ENCODE data around the gene PF4V1.

PF4V1 gene

GRCh38 chr4:73853246-73853704 is at the start of gene PF4V1:
TSS of gene PF4V1 (plus strand) at chr4:73853296. CDS start at chr4:73853363, 67 bp downstream.
- no peak for DNase-seq

DNA sequence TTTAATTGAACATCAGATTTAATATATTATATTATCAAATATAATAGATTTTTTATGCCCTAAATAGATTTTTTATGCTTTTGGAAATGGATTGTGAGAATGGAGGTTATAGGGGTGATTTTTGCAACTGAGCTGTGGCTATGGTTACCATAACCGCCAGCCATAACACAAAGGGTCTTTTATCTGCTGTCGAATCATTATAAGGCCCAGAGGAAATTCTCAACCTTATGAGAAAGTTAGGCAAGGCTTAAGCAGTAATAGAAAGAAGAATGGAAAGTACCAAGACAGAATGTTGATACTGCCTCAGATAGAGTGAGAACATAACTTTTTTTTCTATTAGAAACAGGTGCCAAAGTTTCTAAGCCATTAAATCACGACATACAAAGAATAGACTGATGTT is 42.9 kb upstream of the PF4V1 start:
- no peak for DNase-seq

DNA sequence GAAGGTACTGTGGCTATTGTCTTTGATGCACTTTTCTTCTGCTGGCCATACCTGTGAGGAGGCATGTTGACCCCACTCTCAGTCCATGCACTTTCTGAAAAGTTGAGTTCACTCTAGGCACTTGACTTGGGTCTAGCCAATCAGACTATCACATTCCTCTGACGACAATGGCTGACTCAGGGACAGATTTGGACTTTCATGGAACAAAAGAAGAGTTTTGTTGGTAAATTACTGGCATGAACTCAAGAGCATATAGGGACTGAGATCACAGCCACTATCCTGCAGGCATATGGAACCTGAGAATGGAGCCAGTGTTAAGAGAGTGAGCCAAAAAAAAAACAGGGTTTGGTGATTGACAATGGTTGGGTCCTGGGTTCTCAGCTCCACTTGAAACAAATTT is 41.3 kb upstream of the PF4V1 start:
- DNase-seq, result no peak

DNA sequence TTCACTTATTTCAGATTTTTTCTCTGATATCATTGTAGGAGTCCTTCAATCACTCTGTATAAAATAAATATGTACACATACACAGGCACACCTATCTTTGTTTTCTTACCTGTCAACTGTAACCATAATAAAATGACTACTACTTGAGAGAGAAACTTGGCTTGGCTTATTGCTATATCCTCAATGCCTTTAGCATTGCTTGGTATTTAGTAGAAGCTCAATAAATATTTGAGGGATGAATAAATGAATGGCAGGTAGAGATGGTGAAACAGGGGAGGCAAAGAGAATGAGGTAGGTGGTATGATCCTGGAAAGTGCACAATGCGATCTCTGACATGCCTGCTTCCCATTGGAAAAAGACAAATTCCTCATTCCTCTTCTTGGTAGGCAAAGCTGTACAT is 38.4 kb upstream of the PF4V1 start:
- DNase-seq, result no peak

DNA sequence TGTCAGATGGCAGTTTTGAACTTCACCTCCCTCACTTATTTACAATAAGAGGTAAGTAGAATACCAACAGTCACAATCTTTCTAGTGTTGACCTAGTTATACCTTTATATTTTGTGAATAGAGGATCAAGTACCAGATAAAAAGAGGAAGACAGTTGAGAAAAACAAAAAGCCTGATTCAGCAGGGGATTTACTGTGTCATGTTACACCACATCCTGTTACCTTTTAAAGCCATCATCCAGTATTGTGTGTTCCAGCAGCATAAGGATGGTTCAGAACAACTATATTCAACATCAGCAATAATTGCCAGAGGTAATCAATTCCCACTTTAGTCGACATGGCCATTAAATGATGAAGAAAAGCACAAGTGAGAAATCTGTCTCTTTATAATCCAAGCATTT is 38.0 kb upstream of the PF4V1 start:
- DNase-seq, result no peak

DNA sequence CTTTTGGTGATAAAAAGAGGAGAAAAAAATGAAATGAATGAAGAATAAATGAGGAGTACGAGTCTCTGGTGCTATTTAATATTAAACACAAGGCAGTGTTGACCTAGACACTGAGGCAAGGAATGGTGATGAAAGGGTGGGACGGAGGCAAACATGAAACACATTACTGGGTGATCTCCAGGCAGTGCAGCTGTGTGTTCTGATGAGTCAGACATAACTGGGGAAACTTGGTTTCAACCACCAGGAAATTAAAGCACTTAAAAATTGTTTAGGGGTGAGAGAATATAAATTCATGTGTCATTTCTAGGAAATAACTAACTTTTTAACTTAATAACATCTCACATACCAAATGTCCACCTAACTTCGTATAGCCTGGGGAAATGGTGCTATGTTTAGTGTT is 36.3 kb upstream of the PF4V1 start:
- DNase-seq, result no peak

DNA sequence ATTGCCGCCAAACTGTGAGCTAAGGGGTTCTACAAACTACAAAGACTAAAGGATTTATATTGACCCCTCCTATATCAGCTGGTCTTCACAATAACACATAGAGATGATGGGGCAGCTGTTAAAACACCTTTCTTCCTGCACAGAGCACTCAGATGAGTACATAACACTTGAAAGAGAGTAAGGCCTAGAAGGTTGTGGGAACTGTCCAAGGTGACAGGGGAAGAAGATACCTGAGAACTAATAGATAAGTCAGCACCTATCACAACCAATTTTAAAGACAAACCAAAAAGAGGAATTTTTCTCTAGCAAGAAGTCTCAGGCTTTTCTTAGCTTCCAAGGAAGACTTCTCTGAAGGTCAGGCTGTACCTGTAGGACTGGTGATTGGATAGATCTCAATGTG is 35.8 kb upstream of the PF4V1 start:
- DNase-seq, result no peak

- no peak for DNase-seq
Observed at GRCh38 chr4:73821325-73821724, 31.8 kb upstream of the PF4V1 start.

DNA sequence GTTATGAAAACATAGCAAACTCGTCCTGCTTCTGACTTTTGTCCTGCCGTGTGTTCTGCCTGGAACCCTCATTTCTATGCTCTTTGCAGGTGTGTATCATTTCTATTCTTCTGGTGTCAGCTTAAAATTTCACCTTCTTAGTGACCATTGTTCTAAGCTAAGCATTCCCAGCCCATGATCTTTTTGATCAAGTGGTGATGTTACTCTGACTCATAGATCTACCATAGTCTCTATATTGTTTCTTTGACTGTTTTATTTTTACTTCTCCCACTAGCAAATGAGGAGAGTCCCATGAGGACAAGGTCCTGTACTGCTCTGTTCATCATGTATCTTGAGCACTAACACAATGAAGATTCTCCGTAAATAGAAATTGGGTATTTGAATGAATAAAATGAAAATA is 30.7 kb upstream of the PF4V1 start:
- no peak for DNase-seq

- DNase-seq, result no peak
Observed at GRCh38 chr4:73822812-73823504, 30.1 kb upstream of the PF4V1 start.

- no peak for DNase-seq
Observed at GRCh38 chr4:73823760-73824159, 29.3 kb upstream of the PF4V1 start.

DNA sequence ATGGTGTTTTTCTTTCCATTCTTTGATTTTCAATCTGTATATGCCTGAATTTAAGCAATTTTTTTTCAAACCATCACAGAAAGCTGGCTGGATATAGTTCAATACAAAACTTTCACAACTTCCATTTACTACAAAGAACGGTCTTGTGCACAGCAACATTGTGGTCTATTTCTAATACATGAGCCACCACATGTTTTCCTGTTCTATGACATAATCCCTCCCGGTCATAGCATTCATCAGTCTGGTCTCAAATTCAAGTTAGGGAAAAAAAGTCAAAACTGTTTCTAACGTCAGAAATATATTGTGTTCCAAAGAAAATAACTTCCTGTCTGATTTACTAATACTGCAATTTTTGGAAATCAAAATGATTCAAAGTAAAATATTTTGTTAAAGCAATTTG is 24.1 kb upstream of the PF4V1 start:
- DNase-seq, result no peak

GRCh38 chr4:73831569-73831968 is 21.5 kb upstream of the PF4V1 start:
- DNase-seq, result no peak

DNA sequence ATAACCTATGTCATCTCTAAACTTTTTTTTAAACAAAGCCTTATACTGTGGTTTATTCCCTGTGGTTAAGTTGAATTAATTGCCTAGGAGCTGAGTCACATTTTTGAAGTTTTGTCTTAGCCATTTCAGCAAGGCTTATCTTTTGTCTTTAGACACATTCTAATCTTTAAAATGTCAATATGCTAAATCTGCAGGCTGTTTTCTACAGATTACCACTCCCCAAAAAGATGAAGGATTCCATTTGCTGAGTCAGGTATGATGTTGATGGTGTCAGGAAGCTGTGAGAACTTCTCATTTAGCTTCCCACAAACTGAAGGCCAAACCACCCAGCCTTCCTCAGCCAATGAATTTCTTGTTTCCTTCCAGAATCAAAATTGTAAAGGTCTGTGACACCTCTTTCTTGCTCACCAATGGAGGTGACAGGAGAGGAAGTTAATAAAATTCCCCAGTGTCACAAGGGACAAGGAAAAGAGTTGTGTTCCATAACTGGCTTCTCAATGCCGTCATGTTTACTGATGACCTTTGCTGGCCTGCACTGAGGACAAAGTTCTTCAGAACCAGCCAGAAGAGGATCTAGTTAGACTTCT is 20.4 kb upstream of the PF4V1 start:
- DNase-seq, result no peak

GRCh38 chr4:73836373-73837279 is 16.5 kb upstream of the PF4V1 start, which contains the start of gene CXCL6:
TSS of gene CXCL6 (plus strand) at chr4:73836678. CDS start at chr4:73836751, 73 bp downstream.
- DNase-seq, result no peak

- DNase-seq, result no peak
Observed at GRCh38 chr4:73839071-73839470, 14.0 kb upstream of the PF4V1 start.

DNA sequence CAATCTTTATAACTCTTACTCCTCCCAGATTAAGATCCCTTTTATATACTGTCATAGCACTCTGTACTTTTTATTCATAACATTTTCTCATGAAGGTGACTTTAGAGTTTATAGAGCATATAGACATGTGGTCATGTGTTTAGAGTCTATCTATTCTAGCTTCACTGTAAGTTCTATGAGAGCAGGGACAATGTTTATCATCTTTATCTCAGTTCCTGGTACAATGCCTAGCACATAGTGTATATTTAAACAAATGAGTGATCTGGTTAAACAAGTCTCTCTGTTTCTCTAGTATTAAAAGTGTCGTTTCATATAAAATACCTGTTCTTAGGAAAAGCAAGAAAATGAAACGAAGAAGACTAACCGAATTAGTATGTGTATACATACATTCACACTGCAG is 13.4 kb upstream of the PF4V1 start:
- DNase-seq, result no peak

DNA sequence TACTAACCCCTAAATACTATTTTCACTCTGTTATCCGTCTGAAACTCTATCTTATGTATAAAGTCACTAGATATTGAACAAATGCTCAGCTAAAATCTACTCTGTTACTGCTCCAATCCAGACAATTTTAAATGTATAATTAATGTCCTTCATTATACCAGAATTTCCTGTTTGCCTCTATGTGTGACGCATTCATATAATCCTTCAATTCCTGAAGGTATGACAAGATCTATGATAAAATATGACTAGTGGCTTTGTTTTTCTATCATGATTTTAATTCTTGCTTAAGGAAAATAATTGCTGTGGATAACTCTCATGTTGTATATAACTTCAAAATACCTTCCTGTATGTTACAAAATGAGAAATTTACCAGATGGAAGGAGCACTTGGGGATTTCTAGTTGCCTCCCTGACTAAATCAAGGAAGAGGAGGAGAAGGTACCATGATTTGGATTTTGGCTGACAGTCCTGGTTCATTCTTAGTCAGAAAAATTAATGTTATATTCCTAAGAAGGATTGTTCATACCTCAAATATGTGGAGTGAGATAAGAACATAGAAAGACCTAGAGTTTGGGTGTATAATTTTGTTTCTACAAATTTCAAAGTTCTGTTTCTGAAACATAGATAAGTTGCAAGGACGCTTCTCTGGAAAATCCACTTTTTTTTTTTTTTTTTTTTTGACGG is 11.7 kb upstream of the PF4V1 start:
- no peak for DNase-seq

DNA sequence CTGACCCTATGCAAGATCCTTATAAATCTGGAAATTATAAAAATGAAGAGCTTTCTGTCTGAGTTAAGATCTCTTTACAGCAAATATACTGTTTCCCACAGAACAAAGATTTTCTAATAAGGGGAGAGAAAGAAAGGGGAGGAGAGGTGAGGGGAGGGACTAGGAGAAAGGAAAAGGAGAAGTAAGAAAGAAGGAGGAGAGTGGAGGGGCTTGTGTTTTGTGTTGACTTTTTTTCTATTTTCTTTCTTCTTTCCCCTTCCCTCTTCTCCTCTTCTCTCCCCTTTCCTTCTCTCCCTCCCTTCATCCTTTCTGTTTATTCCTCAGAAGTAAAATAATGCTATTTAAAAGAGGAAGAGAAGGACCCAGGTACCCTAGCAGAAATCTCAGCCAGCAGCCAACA is 10.4 kb upstream of the PF4V1 start:
- DNase-seq, result no peak

DNA sequence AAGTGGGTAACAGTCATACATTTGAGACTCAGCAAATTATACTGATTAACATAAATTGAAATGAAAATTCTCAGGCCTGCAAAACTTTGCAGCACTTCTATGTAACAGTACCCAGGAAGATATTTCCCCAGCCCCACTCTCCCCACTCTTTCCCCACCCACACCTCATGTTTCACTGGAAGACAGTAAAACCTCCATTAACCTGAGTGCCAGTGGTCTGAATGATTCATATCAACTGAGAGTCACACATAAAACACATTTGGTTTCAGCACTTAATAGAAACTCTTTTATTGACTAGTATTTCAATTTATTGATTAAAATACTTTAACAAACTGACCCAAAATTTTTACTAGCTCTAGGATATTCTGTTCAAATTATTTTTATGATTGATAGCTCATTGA is 9.7 kb upstream of the PF4V1 start:
- DNase-seq, result no peak

DNA sequence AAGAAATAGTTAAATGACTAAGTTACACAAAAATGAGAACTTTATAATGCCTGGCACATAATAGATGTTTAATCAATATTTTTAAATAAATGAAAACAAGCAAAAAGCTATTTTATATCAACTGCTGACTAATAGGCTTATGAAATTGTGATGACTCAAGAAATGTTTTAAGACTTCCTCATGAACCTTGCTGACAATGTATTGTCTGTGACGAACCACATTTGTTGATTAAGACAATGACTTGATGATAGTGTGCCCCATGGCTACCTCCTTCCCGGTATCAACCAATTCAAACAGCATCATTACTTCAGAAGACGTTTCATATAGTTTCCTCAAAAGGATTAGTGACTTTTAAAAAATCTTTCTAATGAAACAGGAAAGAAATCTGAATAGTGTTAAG is 8.8 kb upstream of the PF4V1 start:
- no peak for DNase-seq

DNA sequence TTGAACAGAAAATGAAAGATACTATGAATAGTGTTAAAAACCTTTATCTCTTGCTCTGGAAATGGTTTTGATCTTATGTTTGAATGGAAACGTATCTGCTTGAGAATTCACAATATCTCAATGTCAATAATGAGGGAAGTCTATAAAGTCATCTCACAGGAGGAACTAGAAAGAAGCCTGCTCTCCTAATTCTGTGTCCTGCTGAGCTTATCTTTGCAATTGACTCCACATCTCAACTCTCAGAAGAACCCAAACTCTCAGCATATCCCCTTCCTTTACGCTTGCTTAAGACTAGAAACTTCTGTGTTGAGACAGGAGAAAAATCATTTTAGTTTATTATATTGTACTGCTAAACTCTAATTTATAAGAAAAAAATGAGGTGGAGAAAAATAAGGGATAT is 8.3 kb upstream of the PF4V1 start:
- no peak for DNase-seq

GRCh38 chr4:73847526-73848182 is 5.4 kb upstream of the PF4V1 start:
- DNase-seq, result no peak

All from activated effector memory CD4-positive, alpha-beta T cell treated with Interleukin-2 at 50 U/mL for 16 hours (primary cell).